Karpas-422 (cell line): ENCODE results near the gene SLC16A8. TPM values are rescaled to one million over a fixed set of nuclear protein-coding genes. Genes with fewer than 3 reads are reported as not detected.

Experiments used
- DNase-seq: peaks from one replicate; pipeline ENCODE4 v3.0.0-alpha.2; 2015
- H2AFZ ChIP-seq: fragments of 200-600 bp; sonication (generic); 2 replicates; pipeline ENCODE4 v1.6.1; 2014; ENCODE audit warnings: antibody characterized with exemption, low read length, mixed read lengths
- H3K27ac ChIP-seq: fragments of 200-600 bp; sonication (generic); 2 replicates; pipeline ENCODE4 v1.5.1; 2014; ENCODE audit warnings: mild to moderate bottlenecking, low read length, moderate library complexity
- H3K27me3 ChIP-seq: fragments of 200-600 bp; sonication (generic); 2 replicates; pipeline ENCODE4 v1.6.1; 2014; ENCODE audit warnings: low read length, mixed read lengths
- H3K36me3 ChIP-seq: fragments of 200-600 bp; sonication (generic); 2 replicates; pipeline ENCODE4 v1.6.1; 2014; ENCODE audit warnings: low read length, mixed read lengths; ENCODE audit not compliant: insufficient read depth
- H3K4me1 ChIP-seq: fragments of 200-600 bp; sonication (generic); 2 replicates; pipeline ENCODE4 v1.6.1; 2014; ENCODE audit warnings: mild to moderate bottlenecking, low read length, mixed read lengths
- H3K4me2 ChIP-seq: fragments of 200-600 bp; sonication (generic); 2 replicates; pipeline ENCODE4 v1.6.1; 2014; ENCODE audit warnings: low read length, low read depth, mild to moderate bottlenecking; ENCODE audit not compliant: poor library complexity, severe bottlenecking
- H3K4me3 ChIP-seq: fragments of 200-600 bp; sonication (generic); 2 replicates; pipeline ENCODE4 v1.5.1; 2014; ENCODE audit warnings: mild to moderate bottlenecking, antibody characterized with exemption, low read length, mixed read lengths
- H3K79me2 ChIP-seq: fragments of 200-600 bp; sonication (generic); 2 replicates; pipeline ENCODE4 v1.6.1; 2014; ENCODE audit warnings: mild to moderate bottlenecking, low read length, mixed read lengths
- H3K9ac ChIP-seq: fragments of 200-600 bp; sonication (generic); 2 replicates; pipeline ENCODE4 v1.6.0; 2014; ENCODE audit warnings: low read length
- H3K9me2 ChIP-seq: fragments of 200-600 bp; sonication (generic), shearing (Covaris generic); replicated peaks from 2 replicates; pipeline ENCODE4 v1.6.0; 2014; ENCODE audit warnings: mild to moderate bottlenecking, low read length, moderate library complexity; ENCODE audit not compliant: insufficient read depth
- H3K9me3 ChIP-seq: fragments of 300-700, 200-600 bp; sonication (generic); 2 replicates; pipeline ENCODE4 v1.6.1; 2014; ENCODE audit warnings: low read length, mixed read lengths
- H4K20me1 ChIP-seq: fragments of 200-600 bp; sonication (generic); 2 replicates; pipeline ENCODE4 v1.6.1; 2014; ENCODE audit warnings: mild to moderate bottlenecking, antibody characterized with exemption, low read length, low read depth; ENCODE audit not compliant: insufficient read depth
- total RNA-seq: library from RNA; depleted of rRNA; stranded (reverse); fragments of >200 nt; shearing (Covaris generic); gene quantifications from 2 replicates; pipeline ENCODE4 v1.2.3, GENCODE V29; 2014; ENCODE audit warnings: low replicate concordance; rRNA removed

SLC16A8 gene
- not detected in 2 replicates for total RNA-seq

- H3K79me2 ChIP-seq = no peaks in the 10 kb centered on the region
- DNase-seq = no peak
- H3K4me3 ChIP-seq = no peak within 1 kb of the TSS
- H3K9me2 ChIP-seq = no peaks in the 10 kb centered on the region
- H3K4me2 ChIP-seq = no peak within 1 kb of the TSS
- no peaks in the 10 kb centered on the region for H3K4me1 ChIP-seq
- H3K9ac ChIP-seq = no peak within 1 kb of the TSS
- no peak within 1 kb of the TSS for H3K27ac ChIP-seq
- no peaks in the 10 kb centered on the region for H3K27me3 ChIP-seq
- H3K36me3 ChIP-seq = no peaks in the 10 kb centered on the region
- H3K9me3 ChIP-seq = no peaks in the 10 kb centered on the region
- no peaks in the 10 kb centered on the region for H4K20me1 ChIP-seq
- H2AFZ ChIP-seq = no peak within 1 kb of the TSS
These were observed at the start of gene SLC16A8 for GRCh38 chr22:38083931-38084631. Gene SLC16A8 (minus strand): TSS chr22:38084184. CDS start chr22:38082873, 1,311 bp downstream.

- H3K4me3 ChIP-seq = no peak overlapping the region
- H3K4me2 ChIP-seq = no peak overlapping the region
- H2AFZ ChIP-seq = no peak overlapping the region
- no peaks in the 10 kb centered on the region for H3K9me3 ChIP-seq
- H3K9ac ChIP-seq = no peak overlapping the region
- H3K9me2 ChIP-seq = no peaks in the 10 kb centered on the region
- no peaks in the 10 kb centered on the region; the same call in 1 of the 2 replicates for H3K36me3 ChIP-seq
- no peaks in the 10 kb centered on the region for H3K27me3 ChIP-seq
- no peaks in the 10 kb centered on the region for H4K20me1 ChIP-seq
- H3K27ac ChIP-seq = no peak overlapping the region
- no peak for DNase-seq
- H3K4me1 ChIP-seq = no peaks in the 10 kb centered on the region
- no peaks in the 10 kb centered on the region for H3K79me2 ChIP-seq
These were observed 49.3 kb upstream of the SLC16A8 start for GRCh38 chr22:38133331-38133730.

DNA sequence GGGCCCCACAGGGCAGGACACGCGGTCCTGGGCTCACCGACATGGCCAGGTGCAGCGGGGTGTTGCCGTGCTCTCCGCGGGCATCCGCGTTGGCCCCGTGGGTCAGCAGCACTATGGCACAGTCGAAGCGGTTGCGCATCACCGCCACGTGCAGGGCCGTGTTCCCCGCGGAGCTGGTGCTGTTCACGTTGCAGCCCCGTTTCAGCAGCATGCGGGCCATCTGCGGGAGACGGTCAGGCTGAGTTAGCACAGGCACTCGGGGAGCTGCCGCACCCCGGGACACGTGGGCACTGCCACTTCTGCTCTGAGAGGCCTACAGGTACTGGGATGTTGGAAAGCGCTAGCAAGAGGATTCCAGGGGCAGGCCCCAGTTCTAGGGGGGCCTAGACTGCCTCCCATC, 48.8 kb upstream of the SLC16A8 start:
- Histone ChIP-seq H2AFZ (no peak overlapping the region), H3K9me3 (no peaks in the 10 kb centered on the region), H3K4me2 (no peak overlapping the region), H4K20me1 (no peaks in the 10 kb centered on the region), H3K9ac (no peak overlapping the region), H3K4me1 (no peaks in the 10 kb centered on the region), H3K9me2 (no peaks in the 10 kb centered on the region), H3K4me3 (no peak overlapping the region), H3K27me3 (no peaks in the 10 kb centered on the region), H3K79me2 (no peaks in the 10 kb centered on the region), H3K27ac (no peak overlapping the region), H3K36me3 (no peaks in the 10 kb centered on the region; the same call in 1 of the 2 replicates)
- DNase-seq = no peak

GRCh38 chr22:38132136-38132535, 48.2 kb upstream of the SLC16A8 start:
- Histone ChIP-seq H3K79me2 (no peaks in the 10 kb centered on the region), H3K27ac (no peak overlapping the region), H3K9me2 (no peaks in the 10 kb centered on the region), H4K20me1 (no peaks in the 10 kb centered on the region), H3K4me2 (no peak overlapping the region), H3K4me1 (no peaks in the 10 kb centered on the region), H2AFZ (no peak overlapping the region), H3K4me3 (no peak overlapping the region), H3K9me3 (no peaks in the 10 kb centered on the region), H3K9ac (no peak overlapping the region), H3K36me3 (no peaks in the 10 kb centered on the region; the same call in 1 of the 2 replicates), H3K27me3 (no peaks in the 10 kb centered on the region)
- no peak for DNase-seq

DNA sequence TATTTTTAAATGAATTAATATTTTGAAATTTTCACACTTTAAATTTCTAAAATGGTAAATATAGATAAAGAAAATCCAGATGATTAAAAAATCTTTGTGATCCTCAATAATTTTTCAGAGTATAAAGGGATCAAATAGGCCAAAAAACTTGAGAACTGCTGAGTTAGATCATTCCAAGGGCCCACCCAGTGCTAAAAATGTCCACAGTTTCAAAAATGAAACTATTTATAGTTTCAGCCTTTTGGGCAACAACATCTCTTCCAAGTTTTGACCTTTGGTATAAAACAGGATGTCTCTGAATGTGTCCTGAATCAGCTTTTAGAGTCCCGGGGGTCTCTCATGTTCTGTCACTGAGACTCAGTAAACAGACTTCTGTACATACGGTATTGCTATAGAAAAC, 47.4 kb upstream of the SLC16A8 start:
- Histone ChIP-seq H3K9me3 (no peaks in the 10 kb centered on the region), H3K9me2 (no peaks in the 10 kb centered on the region), H3K27ac (no peak overlapping the region), H3K79me2 (no peaks in the 10 kb centered on the region), H3K27me3 (no peaks in the 10 kb centered on the region), H3K36me3 (no peaks in the 10 kb centered on the region; the same call in 1 of the 2 replicates), H4K20me1 (no peaks in the 10 kb centered on the region), H3K4me2 (no peak overlapping the region), H3K4me1 (no peaks in the 10 kb centered on the region), H2AFZ (no peak overlapping the region), H3K9ac (no peak overlapping the region), H3K4me3 (no peak overlapping the region)
- DNase-seq = no peak

DNA sequence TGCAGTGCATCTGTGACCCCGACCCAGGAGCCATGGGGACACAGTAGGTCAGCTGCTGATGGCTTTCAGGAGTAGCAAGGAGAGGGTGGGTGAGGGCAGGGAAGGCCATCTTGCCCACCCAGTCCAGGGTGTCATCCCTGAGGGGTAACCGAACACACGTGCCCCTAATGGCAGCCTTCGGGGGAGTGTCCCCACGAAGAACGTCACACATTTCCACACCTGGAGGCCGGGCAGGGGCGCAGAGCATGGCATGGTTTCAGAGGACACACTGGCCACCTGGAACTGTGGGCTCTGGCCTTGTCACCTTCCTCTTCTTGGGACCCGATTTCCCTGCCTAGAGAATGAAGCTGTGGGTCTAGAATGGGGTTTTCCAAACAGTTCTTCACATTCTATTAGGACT, 45.9 kb upstream of the SLC16A8 start:
- Histone ChIP-seq H3K4me1 (no peaks in the 10 kb centered on the region), H3K79me2 (no peaks in the 10 kb centered on the region), H3K9me3 (no peaks in the 10 kb centered on the region), H3K36me3 (no peaks in the 10 kb centered on the region; the same call in 1 of the 2 replicates), H3K4me3 (no peak overlapping the region), H2AFZ (no peak overlapping the region), H4K20me1 (no peaks in the 10 kb centered on the region), H3K4me2 (no peak overlapping the region), H3K9ac (no peak overlapping the region), H3K27ac (no peak overlapping the region), H3K27me3 (no peaks in the 10 kb centered on the region), H3K9me2 (no peaks in the 10 kb centered on the region)
- DNase-seq = no peak

- Histone ChIP-seq H3K36me3 (no peaks in the 10 kb centered on the region; the same call in 1 of the 2 replicates), H3K9ac (no peak overlapping the region), H3K27me3 (no peaks in the 10 kb centered on the region)
These were observed 45.0 kb upstream of the SLC16A8 start for GRCh38 chr22:38129021-38129420.

GRCh38 chr22:38127869-38128268, 43.9 kb upstream of the SLC16A8 start:
- Histone ChIP-seq H3K4me3 (no peak overlapping the region), H3K4me2 (no peak overlapping the region), H3K27ac (no peak overlapping the region), H3K27me3 (no peaks in the 10 kb centered on the region), H3K9me3 (no peaks in the 10 kb centered on the region), H3K79me2 (no peaks in the 10 kb centered on the region), H3K9me2 (no peaks in the 10 kb centered on the region), H3K9ac (no peak overlapping the region), H4K20me1 (no peaks in the 10 kb centered on the region), H3K36me3 (no peaks in the 10 kb centered on the region; the same call in 1 of the 2 replicates), H3K4me1 (no peaks in the 10 kb centered on the region), H2AFZ (no peak overlapping the region)
- no peak for DNase-seq

More at GRCh38 chr22:38129021-38129420, 45.0 kb upstream of the SLC16A8 start:
- H3K27ac ChIP-seq = no peak overlapping the region
- H3K9me2 ChIP-seq = no peaks in the 10 kb centered on the region
- no peaks in the 10 kb centered on the region for H3K4me1 ChIP-seq
- H4K20me1 ChIP-seq = no peaks in the 10 kb centered on the region
- H3K4me2 ChIP-seq = no peak overlapping the region
- no peaks in the 10 kb centered on the region for H3K9me3 ChIP-seq
- no peak overlapping the region for H2AFZ ChIP-seq
- DNase-seq = no peak
- H3K4me3 ChIP-seq = no peak overlapping the region
- no peaks in the 10 kb centered on the region for H3K79me2 ChIP-seq
